GM12865 (cell line): ENCODE data around the gene NXT1.

Experiments used
- DNase-seq: peaks from one replicate; pipeline ENCODE4 v3.0.0; 2010; ENCODE audit warnings: low read depth
- H3K4me3 ChIP-seq: 2 replicates; pipeline ENCODE4 v1.5.1; 2011; ENCODE audit warnings: mild to moderate bottlenecking, low read depth, low read length, control low read depth
- CTCF ChIP-seq: IDR thresholded peaks from 2 replicates; pipeline ENCODE4 v1.5.1; 2011; ENCODE audit warnings: low read length, control low read depth, low read depth, inconsistent platforms; ENCODE audit not compliant: insufficient read depth; ENCODE audit errors: missing control alignments

Gene NXT1

GRCh38 chr20:23363257-23363649, 12.7 kb downstream of the NXT1 start:
- peak; percentile 42 for DNase-seq
- peak overlapping the region; percentile 57 for H3K4me3 ChIP-seq
- TF ChIP-seq CTCF, result no peak

- H3K4me3 ChIP-seq, result no peak overlapping the region
- no peak for TF ChIP-seq CTCF
- DNase-seq, result no peak
Measured at GRCh38 chr20:23365390-23366165, 15.0 kb downstream of the NXT1 start.

GRCh38 chr20:23366384-23366783, 15.8 kb downstream of the NXT1 start:
- no peak for DNase-seq
- TF ChIP-seq CTCF, result no peak
- H3K4me3 ChIP-seq, result no peak overlapping the region

GRCh38 chr20:23367770-23368169, 17.2 kb downstream of the NXT1 start:
- no peak for TF ChIP-seq CTCF
- H3K4me3 ChIP-seq, result no peak overlapping the region
- DNase-seq, result no peak

GRCh38 chr20:23368316-23369071, 17.9 kb downstream of the NXT1 start:
- H3K4me3 ChIP-seq, result no peak overlapping the region
- TF ChIP-seq CTCF, result no peak
- no peak for DNase-seq

GRCh38 chr20:23369072-23369823, 18.7 kb downstream of the NXT1 start:
- no peak for TF ChIP-seq CTCF
- H3K4me3 ChIP-seq, result no peak overlapping the region
- DNase-seq, result no peak
